Fibroblast of skin of right quadriceps (primary cell): ENCODE results near the gene PDP2.

Experiments
- DNase-seq: peaks from one replicate; pipeline ENCODE4 v3.0.0-alpha.2; 2013

PDP2 gene

DNA sequence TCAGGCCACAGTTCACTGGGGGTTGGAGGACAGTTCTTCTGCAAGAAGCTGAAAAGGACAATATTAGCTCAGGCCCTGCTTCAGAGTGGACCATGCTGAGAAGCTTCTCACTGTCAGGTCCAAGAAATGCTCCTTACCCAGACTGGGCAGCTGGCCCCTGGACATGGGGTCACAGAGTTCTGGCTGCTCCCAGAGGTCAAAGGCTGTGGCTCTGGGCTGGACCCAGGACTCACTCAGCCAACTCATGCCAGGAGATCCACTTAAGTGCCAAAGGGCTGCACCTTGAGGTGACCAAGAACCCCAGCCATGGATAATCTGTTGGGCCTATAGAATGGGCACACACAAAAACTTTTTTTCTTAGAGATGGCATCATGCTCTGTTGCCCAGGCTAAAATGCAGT, 59.1 kb downstream of the PDP2 start:
- DNase-seq, result no peak

DNA sequence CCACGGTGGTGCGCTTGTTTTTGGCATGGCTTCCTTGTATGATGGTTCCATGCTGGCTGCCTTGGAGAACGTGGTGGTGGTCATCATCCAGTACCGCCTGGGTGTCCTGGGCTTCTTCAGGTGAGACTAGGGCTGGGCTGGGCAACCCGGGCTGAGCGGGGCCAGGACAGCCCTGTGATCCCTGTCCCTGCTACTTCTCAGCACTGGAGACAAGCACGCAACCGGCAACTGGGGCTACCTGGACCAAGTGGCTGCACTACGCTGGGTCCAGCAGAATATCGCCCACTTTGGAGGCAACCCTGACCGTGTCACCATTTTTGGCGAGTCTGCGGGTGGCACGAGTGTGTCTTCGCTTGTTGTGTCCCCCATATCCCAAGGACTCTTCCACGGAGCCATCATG, 59.9 kb downstream of the PDP2 start:
- no peak for DNase-seq
